BJ (cell line): Measurements from ENCODE around the gene DMRTC2. TPM values are rescaled to one million over a fixed set of nuclear protein-coding genes. Genes with fewer than 3 reads are reported as not detected.

Source experiments
- CTCF ChIA-PET: fragments of 350-600 bp; formaldehyde crosslinking; extraction: SDS; loops from one replicate; lab custom pipeline; 2021; ENCODE audit warnings: antibody characterized with exemption, inconsistent platforms; lab: Yijun Ruan, JAX
- POLR2A ChIA-PET: fragments of 300-600 bp; sonication (Branson Sonifier 250); formaldehyde crosslinking; extraction: SDS; loops from one replicate; lab custom pipeline; 2021; ENCODE audit warnings: antibody characterized with exemption; lab: Charles Lee
- DNase-seq: peaks from one replicate; pipeline ENCODE4 v3.0.0-alpha.2; 2011; ENCODE audit warnings: low read depth
- H3K27me3 ChIP-seq: 2 replicates; pipeline ENCODE4 v1.6.0; 2011; ENCODE audit warnings: low read length; ENCODE audit not compliant: control insufficient read depth, insufficient read depth
- H3K36me3 ChIP-seq: 2 replicates; pipeline ENCODE4 v1.5.1; 2011; ENCODE audit warnings: low read length; ENCODE audit not compliant: control insufficient read depth, insufficient read depth
- H3K4me3 ChIP-seq: 2 replicates; pipeline ENCODE4 v1.5.1; 2011; ENCODE audit warnings: low read depth, mild to moderate bottlenecking, control low read depth, low read length
- CTCF ChIP-seq: IDR thresholded peaks from 2 replicates; pipeline ENCODE4 v1.5.1; 2011; ENCODE audit warnings: low read depth, mild to moderate bottlenecking, control low read depth, inconsistent platforms, low read length, moderate library complexity; ENCODE audit not compliant: insufficient read depth
- polyA plus RNA-seq: library from polyadenylated mRNA; depleted of rRNA; stranded (reverse); fragments of >200 nt; gene quantifications from 2 replicates; pipeline ENCODE4 v1.2.3, GENCODE V29; 2011

Gene DMRTC2
- polyA plus RNA-seq, 1 experiment = not detected

- H3K27me3 ChIP-seq = no peaks in the 10 kb centered on the region
- TF ChIP-seq CTCF = no peak
- CTCF ChIA-PET = interaction anchor here (1.1 to 1.8 kb wide), 3 partner anchors 15 to 39 kb away, joined by 3 to 4 read pairs (median 4); no protein-coding TSS in a partner anchor
- POLR2A ChIA-PET = no interaction called here
- no peak for DNase-seq
- H3K36me3 ChIP-seq = no peaks in the 10 kb centered on the region
- no peak overlapping the region for H3K4me3 ChIP-seq
Measured at GRCh38 chr19:41810301-41810700, 34.5 kb upstream of the DMRTC2 start.

GRCh38 chr19:41811036-41811435, 33.8 kb upstream of the DMRTC2 start:
- CTCF ChIA-PET = interaction anchor here (1.1 to 2.2 kb wide), 3 partner anchors 16 to 40 kb away, joined by 3 to 8 read pairs (median 4); no protein-coding TSS in a partner anchor
- POLR2A ChIA-PET = no interaction called here
- DNase-seq = no peak

GRCh38 chr19:41811981-41812380, 32.9 kb upstream of the DMRTC2 start:
- H3K36me3 ChIP-seq = no peaks in the 10 kb centered on the region
- no peaks in the 10 kb centered on the region for H3K27me3 ChIP-seq
- no peak overlapping the region for H3K4me3 ChIP-seq
- CTCF ChIA-PET = interaction anchor here (2.2 kb wide), 1 partner anchor 17 kb away, joined by 8 read pairs; no protein-coding TSS in a partner anchor
- no peak for TF ChIP-seq CTCF
- POLR2A ChIA-PET = no interaction called here
- no peak for DNase-seq

More at GRCh38 chr19:41811036-41811435, 33.8 kb upstream of the DMRTC2 start:
- Histone ChIP-seq H3K4me3 (no peak overlapping the region), H3K36me3 (no peaks in the 10 kb centered on the region), H3K27me3 (no peaks in the 10 kb centered on the region)
- no peak for TF ChIP-seq CTCF

GRCh38 chr19:41813911-41814310, 30.9 kb upstream of the DMRTC2 start:
- CTCF ChIA-PET = interaction anchor here (0.8 to 2.0 kb wide), 2 partner anchors 19 to 21 kb away, joined by 3 to 7 read pairs; no protein-coding TSS in a partner anchor
- no peak overlapping the region for H3K4me3 ChIP-seq
- TF ChIP-seq CTCF = no peak
- DNase-seq = no peak
- no peaks in the 10 kb centered on the region for H3K36me3 ChIP-seq
- no peaks in the 10 kb centered on the region for H3K27me3 ChIP-seq
- POLR2A ChIA-PET = no interaction called here

GRCh38 chr19:41815301-41815700, 29.5 kb upstream of the DMRTC2 start:
- H3K27me3 ChIP-seq = no peaks in the 10 kb centered on the region
- POLR2A ChIA-PET = no interaction called here
- no peak for DNase-seq

More at GRCh38 chr19:41815301-41815700, 29.5 kb upstream of the DMRTC2 start:
- CTCF ChIA-PET = interaction anchor here (2.0 kb wide), 1 partner anchor 20 kb away, joined by 7 read pairs; no protein-coding TSS in a partner anchor
- H3K4me3 ChIP-seq = no peak overlapping the region
- H3K36me3 ChIP-seq = no peaks in the 10 kb centered on the region
- TF ChIP-seq CTCF = no peak
